GM12892 (cell line): ENCODE data around the gene C3orf22.

Source experiments
- POLR2A ChIP-seq: IDR thresholded peaks from 2 replicates; pipeline ENCODE4 v1.6.1; 2011; ENCODE audit warnings: low read depth, low read length, control low read depth
- POLR2AphosphoS5 ChIP-seq: IDR thresholded peaks from 2 replicates; pipeline ENCODE4 v1.6.1; 2011; ENCODE audit warnings: low read depth, low read length, control low read depth
- TAF1 ChIP-seq: IDR thresholded peaks from 2 replicates; pipeline ENCODE4 v1.6.1; 2011; ENCODE audit warnings: low read depth, mild to moderate bottlenecking, control low read depth, low read length, borderline replicate concordance

GRCh38 chr3:126551839-126552687 lies 6.7 kb downstream of the C3orf22 start:
- TF ChIP-seq POLR2AphosphoS5 (no peak), POLR2A (no peak), TAF1 (no peak)
